Hepatocyte (in vitro differentiated cells): ENCODE results near the gene THRA.

Experiments used
- EZH2phosphoT487 ChIP-seq: fragments of 200-600 bp; sonication (generic); IDR thresholded peaks from one replicate; pipeline ENCODE4 v1.6.1; 2018; ENCODE audit warnings: antibody characterized with exemption, mild to moderate bottlenecking, low read depth, moderate library complexity; ENCODE audit not compliant: unreplicated experiment, severe bottlenecking
- TF ChIP-seq, protein P1 (sequence below): fragments of 200-600 bp; sonication (generic); IDR thresholded peaks from 2 replicates; pipeline ENCODE4 v1.5.1; 2016; ENCODE audit warnings: antibody characterized with exemption, mild to moderate bottlenecking; ENCODE audit not compliant: poor library complexity

DNA sequence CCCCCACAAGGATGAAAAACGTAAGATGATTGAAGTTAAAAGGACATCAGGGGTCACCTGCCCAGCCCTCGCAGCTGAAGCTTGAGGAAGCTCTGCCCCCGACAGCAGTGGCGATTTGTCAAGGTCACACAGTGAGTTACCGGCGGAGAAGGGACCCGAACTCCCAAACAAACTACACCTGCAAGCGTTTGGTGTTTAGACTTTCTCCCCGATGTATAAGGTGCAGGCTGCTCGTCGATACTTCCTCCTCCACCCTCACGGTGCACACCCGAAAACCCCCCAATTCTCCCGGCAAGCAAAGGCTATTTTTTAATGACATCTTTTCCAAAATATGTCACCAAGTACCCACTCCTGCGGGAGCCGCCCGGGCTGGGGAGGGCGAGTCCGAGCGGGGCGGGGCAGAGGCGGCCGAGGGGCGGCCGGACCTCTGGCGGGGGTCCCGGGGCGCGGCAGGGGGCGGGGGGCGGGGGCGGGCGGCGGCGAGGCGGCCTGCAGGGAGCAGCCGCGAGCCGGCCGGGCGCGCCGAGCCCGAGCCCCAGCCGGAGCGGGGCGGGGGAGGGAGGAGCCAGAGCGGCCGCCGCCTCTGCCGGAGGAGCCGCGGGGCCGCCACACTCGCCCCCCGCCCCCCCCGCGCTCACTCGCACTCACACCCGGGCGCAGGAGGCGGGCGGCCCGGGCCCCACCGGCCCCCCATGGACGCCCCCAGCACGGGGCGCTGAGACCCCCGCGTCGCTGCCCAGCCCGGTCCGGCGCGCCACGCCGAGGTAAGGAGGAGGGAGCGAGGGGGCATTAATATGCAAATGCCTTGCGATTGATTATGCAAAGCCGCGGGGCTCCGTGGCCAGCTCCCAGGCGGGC is at the start of gene THRA:
- no peak for TF ChIP-seq EZH2phosphoT487
- TF ChIP-seq, protein P1, sequence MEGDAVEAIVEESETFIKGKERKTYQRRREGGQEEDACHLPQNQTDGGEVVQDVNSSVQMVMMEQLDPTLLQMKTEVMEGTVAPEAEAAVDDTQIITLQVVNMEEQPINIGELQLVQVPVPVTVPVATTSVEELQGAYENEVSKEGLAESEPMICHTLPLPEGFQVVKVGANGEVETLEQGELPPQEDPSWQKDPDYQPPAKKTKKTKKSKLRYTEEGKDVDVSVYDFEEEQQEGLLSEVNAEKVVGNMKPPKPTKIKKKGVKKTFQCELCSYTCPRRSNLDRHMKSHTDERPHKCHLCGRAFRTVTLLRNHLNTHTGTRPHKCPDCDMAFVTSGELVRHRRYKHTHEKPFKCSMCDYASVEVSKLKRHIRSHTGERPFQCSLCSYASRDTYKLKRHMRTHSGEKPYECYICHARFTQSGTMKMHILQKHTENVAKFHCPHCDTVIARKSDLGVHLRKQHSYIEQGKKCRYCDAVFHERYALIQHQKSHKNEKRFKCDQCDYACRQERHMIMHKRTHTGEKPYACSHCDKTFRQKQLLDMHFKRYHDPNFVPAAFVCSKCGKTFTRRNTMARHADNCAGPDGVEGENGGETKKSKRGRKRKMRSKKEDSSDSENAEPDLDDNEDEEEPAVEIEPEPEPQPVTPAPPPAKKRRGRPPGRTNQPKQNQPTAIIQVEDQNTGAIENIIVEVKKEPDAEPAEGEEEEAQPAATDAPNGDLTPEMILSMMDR = no peak
